Astrocyte (in vitro differentiated cells and primary cell): ENCODE measurements around the gene COQ10B.

Source experiments
- EZH2 ChIP-seq: IDR thresholded peaks from 2 replicates; pipeline ENCODE4 v1.6.1; 2012; ENCODE audit warnings: mild to moderate bottlenecking, low read length, inconsistent platforms; ENCODE audit not compliant: insufficient read depth
- TF ChIP-seq, protein P1 (sequence below): IDR thresholded peaks from 2 replicates; pipeline ENCODE4 v1.5.1; 2011; ENCODE audit warnings: low read depth, mild to moderate bottlenecking, inconsistent platforms, low read length, moderate library complexity; ENCODE audit not compliant: insufficient read depth

DNA sequence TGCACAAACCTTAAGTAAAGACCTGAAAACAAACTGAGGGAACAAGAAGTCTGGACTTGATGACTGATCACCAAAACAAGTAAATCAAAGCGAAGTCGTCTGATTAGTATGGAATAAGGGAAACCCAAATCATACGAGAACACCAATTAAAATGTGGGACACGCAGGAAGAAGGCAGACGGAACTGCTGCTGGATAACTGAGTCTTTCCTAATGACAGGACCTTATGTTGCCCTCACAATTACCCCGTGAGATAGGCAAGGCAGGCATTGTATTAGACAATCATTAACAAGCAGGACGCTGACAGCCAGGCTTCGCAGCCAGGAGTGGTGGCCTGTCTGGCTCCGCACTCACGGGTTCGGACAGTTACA is 614 bp upstream of the COQ10B start:
- TF ChIP-seq, protein P1, sequence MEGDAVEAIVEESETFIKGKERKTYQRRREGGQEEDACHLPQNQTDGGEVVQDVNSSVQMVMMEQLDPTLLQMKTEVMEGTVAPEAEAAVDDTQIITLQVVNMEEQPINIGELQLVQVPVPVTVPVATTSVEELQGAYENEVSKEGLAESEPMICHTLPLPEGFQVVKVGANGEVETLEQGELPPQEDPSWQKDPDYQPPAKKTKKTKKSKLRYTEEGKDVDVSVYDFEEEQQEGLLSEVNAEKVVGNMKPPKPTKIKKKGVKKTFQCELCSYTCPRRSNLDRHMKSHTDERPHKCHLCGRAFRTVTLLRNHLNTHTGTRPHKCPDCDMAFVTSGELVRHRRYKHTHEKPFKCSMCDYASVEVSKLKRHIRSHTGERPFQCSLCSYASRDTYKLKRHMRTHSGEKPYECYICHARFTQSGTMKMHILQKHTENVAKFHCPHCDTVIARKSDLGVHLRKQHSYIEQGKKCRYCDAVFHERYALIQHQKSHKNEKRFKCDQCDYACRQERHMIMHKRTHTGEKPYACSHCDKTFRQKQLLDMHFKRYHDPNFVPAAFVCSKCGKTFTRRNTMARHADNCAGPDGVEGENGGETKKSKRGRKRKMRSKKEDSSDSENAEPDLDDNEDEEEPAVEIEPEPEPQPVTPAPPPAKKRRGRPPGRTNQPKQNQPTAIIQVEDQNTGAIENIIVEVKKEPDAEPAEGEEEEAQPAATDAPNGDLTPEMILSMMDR, result no peak
- no peak for TF ChIP-seq EZH2
